HCT116 (cell line): ENCODE data around the gene CATSPERE. TPM values are rescaled to one million over a fixed set of nuclear protein-coding genes. Genes with fewer than 3 reads are reported as not detected.

ENCODE experiments used
- ATAC-seq: fragments of 200-7000 bp; cut with Tn5 transposase; 2 replicates; pipeline ENCODE4 v1.9.1; 2020; ENCODE audit warnings: mild to moderate bottlenecking, moderate library complexity
- BruUV-seq: library from RNA; stranded (reverse); fragments of 400-500 nt; replicated peaks from 2 replicates; lab custom pipeline; 2021; lab: Mats Ljungman, UMichigan
- CTCF ChIA-PET: fragments of 300-600 bp; sonication (Branson Sonifier 250); formaldehyde crosslinking; loops from one replicate; lab custom pipeline; 2021; ENCODE audit warnings: antibody characterized with exemption; lab: Charles Lee
- POLR2A ChIA-PET: fragments of 300-600, 350-600 bp; sonication (Branson Sonifier 250); formaldehyde crosslinking; loops from one replicate; lab custom pipeline; 2021; ENCODE audit warnings: antibody characterized with exemption; lab: Charles Lee
- RAD21 ChIA-PET, 2 experiments: fragments of 300-600 bp; sonication (Branson Sonifier 250); formaldehyde crosslinking; loops; one replicate each; lab custom pipeline; 2023; ENCODE audit warnings: low total read pairs in 2 of 2; ENCODE audit not compliant: uncharacterized antibody in 2 of 2, unreplicated experiment in 2 of 2, low non-redundant PET in 1 of 2; lab: Charles Lee
- DNase-seq: peaks from one replicate; pipeline ENCODE4 v3.0.0-alpha.2; 2010; ENCODE audit warnings: low read depth, low spot score
- H2AFZ ChIP-seq: fragments of 200-600 bp; shearing (Covaris generic), sonication (generic); 2 replicates; pipeline ENCODE4 v1.6.1; 2017; ENCODE audit warnings: low read depth, mixed run types, mixed read lengths, antibody characterized with exemption, low read length; ENCODE audit not compliant: poor library complexity, severe bottlenecking
- H3K27ac ChIP-seq: 2 replicates; pipeline ENCODE4 v1.5.1; 2012; ENCODE audit warnings: low read depth, low read length
- H3K27me3 ChIP-seq: fragments of 200-600 bp; sonication (generic); 2 replicates; pipeline ENCODE4 v1.6.1; 2016; ENCODE audit warnings: mixed run types, low read length, mixed read lengths; ENCODE audit not compliant: insufficient read depth
- H3K36me3 ChIP-seq, 2 experiments: fragments of 200-500 bp in 1 of 2; fragments of 200-600 bp in 1 of 2; sonication (Bioruptor generic) in 1 of 2; sonication (generic) in 1 of 2; 2 replicates each; pipeline versions ENCODE4 v1.5.1 to v1.6.1; 2014 to 2016; ENCODE audit warnings: low read length in 2 of 2, inconsistent platforms in 1 of 2, mixed read lengths in 1 of 2, mixed run types in 1 of 2; ENCODE audit not compliant: insufficient read depth in 2 of 2, control insufficient read depth in 1 of 2
- H3K4me1 ChIP-seq, 2 experiments: fragments of 200-600 bp in 1 of 2; sonication (generic) in 1 of 2; 2 replicates each; pipeline versions ENCODE4 v1.5.1 to v1.6.1; 2012 to 2017; ENCODE audit warnings: low read length in 2 of 2, inconsistent platforms in 1 of 2, mild to moderate bottlenecking in 1 of 2, mixed read lengths in 1 of 2, mixed run types in 1 of 2, moderate library complexity in 1 of 2; ENCODE audit not compliant: insufficient read depth in 2 of 2, control insufficient read depth in 1 of 2
- H3K4me2 ChIP-seq: fragments of 200-600 bp; sonication (generic); 2 replicates; pipeline ENCODE4 v1.6.1; 2017; ENCODE audit warnings: mixed run types, low read length, mixed read lengths
- H3K4me3 ChIP-seq, 2 experiments: fragments of 200-600 bp in 1 of 2; sonication (generic) in 1 of 2; replicated peaks in 1 of 2; 2 replicates each; pipeline ENCODE4 v1.5.1; 2011 to 2016; ENCODE audit warnings: low read length in 2 of 2, control low read depth in 1 of 2, low read depth in 1 of 2, mild to moderate bottlenecking in 1 of 2, mixed read lengths in 1 of 2, mixed run types in 1 of 2
- H3K79me2 ChIP-seq: fragments of 200-600 bp; sonication (generic); 2 replicates; pipeline ENCODE4 v1.6.1; 2017; ENCODE audit warnings: mild to moderate bottlenecking, mixed run types, low read length, moderate library complexity, mixed read lengths; ENCODE audit not compliant: insufficient read depth
- H3K9ac ChIP-seq: fragments of 200-600 bp; sonication (generic); 2 replicates; pipeline ENCODE4 v1.6.1; 2016; ENCODE audit warnings: low read length, mixed read lengths
- H3K9me2 ChIP-seq: fragments of 200-600 bp; sonication (generic), shearing (Covaris generic); 2 replicates; pipeline ENCODE4 v1.6.1; 2017; ENCODE audit warnings: mixed run types, mild to moderate bottlenecking, moderate library complexity; ENCODE audit not compliant: insufficient read depth
- H3K9me3 ChIP-seq, 2 experiments: fragments of 200-500 bp in 1 of 2; fragments of 200-600 bp in 1 of 2; sonication (Bioruptor generic) in 1 of 2; sonication (generic) in 1 of 2; 2 replicates each; pipeline ENCODE4 v1.6.1; 2014 to 2017; ENCODE audit warnings: low read length in 2 of 2, mixed read lengths in 2 of 2, inconsistent platforms in 1 of 2, low read depth in 1 of 2, mild to moderate bottlenecking in 1 of 2, mixed run types in 1 of 2, moderate library complexity in 1 of 2; ENCODE audit not compliant: control insufficient read depth in 1 of 2, insufficient read depth in 1 of 2
- H4K20me1 ChIP-seq: fragments of 200-600 bp; sonication (generic), shearing (Covaris generic); 2 replicates; pipeline ENCODE4 v1.6.1; 2017; ENCODE audit warnings: mixed run types, mild to moderate bottlenecking, moderate library complexity; ENCODE audit not compliant: insufficient read depth
- CTCF ChIP-seq, 3 experiments: fragments of 200-600 bp in 1 of 3; sonication (generic) in 1 of 3; IDR thresholded peaks in 2 of 3; conservative IDR thresholded peaks in 1 of 3; 2 replicates each; pipeline ENCODE4 v1.5.1; 2012 to 2017; ENCODE audit warnings: low read depth in 2 of 3, low read length in 2 of 3, antibody characterized with exemption in 1 of 3, borderline replicate concordance in 1 of 3, control low read depth in 1 of 3, mild to moderate bottlenecking in 1 of 3, mixed read lengths in 1 of 3, mixed run types in 1 of 3, moderate library complexity in 1 of 3; ENCODE audit not compliant: insufficient read depth in 1 of 3
- EZH2 ChIP-seq: fragments of 200-600 bp; sonication (generic); IDR thresholded peaks from 2 replicates; pipeline ENCODE4 v1.6.1; 2017; ENCODE audit warnings: antibody characterized with exemption, mixed run types
- POLR2AphosphoS5 ChIP-seq: IDR thresholded peaks from 2 replicates; pipeline ENCODE4 v1.6.1; 2011; ENCODE audit warnings: mild to moderate bottlenecking, low read depth, low read length, moderate library complexity
- REST ChIP-seq: IDR thresholded peaks from 2 replicates; pipeline ENCODE4 v1.6.1; 2012; ENCODE audit warnings: low read depth
- SP1 ChIP-seq: IDR thresholded peaks from 2 replicates; pipeline ENCODE4 v1.6.1; 2012; ENCODE audit warnings: low read depth
- YY1 ChIP-seq: IDR thresholded peaks from 2 replicates; pipeline ENCODE4 v1.6.1; 2011; ENCODE audit warnings: low read length, low read depth, moderate library complexity, mild to moderate bottlenecking; ENCODE audit not compliant: insufficient replicate concordance; ENCODE audit errors: extremely low read depth
- ZFX ChIP-seq: fragments of 450-650 bp; IDR thresholded peaks from 2 replicates; pipeline ENCODE4 v1.6.1; 2017
- intact Hi-C: fragments of 100-400 bp; cut with micrococcal nuclease; formaldehyde crosslinking; loops from 2 replicates; pipeline ENCODE4 v1.10.0; 2022
- total RNA-seq: library from RNA; stranded (reverse); gene quantifications from one replicate; pipeline ENCODE4 v1.2.1, GENCODE V29; 2021; ENCODE audit not compliant: unreplicated experiment

CATSPERE gene
- total RNA-seq, 1 experiment from 2014 or later = 0.34 TPM

GRCh38 chr1:244674446-244674845, 213.4 kb downstream of the CATSPERE start:
- CTCF ChIA-PET = no interaction called here
- no peak overlapping the region for H3K9ac ChIP-seq
- no peak for DNase-seq

More at GRCh38 chr1:244674446-244674845, 213.4 kb downstream of the CATSPERE start:
- Histone ChIP-seq H3K4me1 (no peaks in the 10 kb centered on the region), H3K4me2 (no peak overlapping the region), H3K79me2 (peaks cover 59% of the 10 kb centered on the region), H3K27ac (no peak overlapping the region), H3K36me3 (no peaks in the 10 kb centered on the region), H2AFZ (no peak overlapping the region)
- BruUV-seq = no TSS peak
- TF ChIP-seq ZFX = no peak
- no peak for TF ChIP-seq EZH2
- no peak for TF ChIP-seq SP1
- no peak for TF ChIP-seq REST
- TF ChIP-seq POLR2AphosphoS5 = no peak
- TF ChIP-seq CTCF (IDR thresholded peaks at IDR 0.05 in 2 of 3, conservative IDR thresholded peaks at IDR 0.05 in 1 of 3; ENCODE audit: borderline replicate concordance in 1 of 3, insufficient read depth in 1 of 3, low read depth in 2 of 3, low read length in 2 of 3) = no peak
- TF ChIP-seq YY1 = no peak
- TF ChIP-seq, all 23 proteins: peak for 0
- no peak overlapping the region for H3K4me3 ChIP-seq
- H3K9me2 ChIP-seq = no peaks in the 10 kb centered on the region
- H3K27me3 ChIP-seq = no peaks in the 10 kb centered on the region
- ChIA-PET POLR2A (no interaction called here), RAD21 (no interaction called here)
- H4K20me1 ChIP-seq = peaks cover 8% of the 10 kb centered on the region; the same call in 1 of the 2 replicates
- intact Hi-C loops = no loop called here
- no peak for ATAC-seq
- H3K9me3 ChIP-seq = no peaks in the 10 kb centered on the region
